Vagina (tissue), 2 donors: ENCODE measurements around the gene DNAH9.

Source experiments
- POLR2AphosphoS5 ChIP-seq, 2 donors: sonication (generic); formaldehyde crosslinking; IDR thresholded peaks; one replicate each; pipeline ENCODE4 v1.9.0; 2017; ENCODE audit warnings: antibody characterized with exemption in 2 of 2, mild to moderate bottlenecking in 2 of 2, low read depth in 1 of 2; ENCODE audit not compliant: insufficient read depth in 1 of 2
- TF ChIP-seq, protein P1 (sequence below), 3 experiments: fragments of 450-650 bp in 2 of 3; fragments of 200-600 bp in 1 of 3; sonication (generic) in 1 of 3; IDR thresholded peaks; one replicate each; pipeline ENCODE4 v1.5.1; 2017 to 2019; ENCODE audit warnings: antibody characterized with exemption in 3 of 3, mild to moderate bottlenecking in 2 of 3, moderate library complexity in 2 of 3

DNA sequence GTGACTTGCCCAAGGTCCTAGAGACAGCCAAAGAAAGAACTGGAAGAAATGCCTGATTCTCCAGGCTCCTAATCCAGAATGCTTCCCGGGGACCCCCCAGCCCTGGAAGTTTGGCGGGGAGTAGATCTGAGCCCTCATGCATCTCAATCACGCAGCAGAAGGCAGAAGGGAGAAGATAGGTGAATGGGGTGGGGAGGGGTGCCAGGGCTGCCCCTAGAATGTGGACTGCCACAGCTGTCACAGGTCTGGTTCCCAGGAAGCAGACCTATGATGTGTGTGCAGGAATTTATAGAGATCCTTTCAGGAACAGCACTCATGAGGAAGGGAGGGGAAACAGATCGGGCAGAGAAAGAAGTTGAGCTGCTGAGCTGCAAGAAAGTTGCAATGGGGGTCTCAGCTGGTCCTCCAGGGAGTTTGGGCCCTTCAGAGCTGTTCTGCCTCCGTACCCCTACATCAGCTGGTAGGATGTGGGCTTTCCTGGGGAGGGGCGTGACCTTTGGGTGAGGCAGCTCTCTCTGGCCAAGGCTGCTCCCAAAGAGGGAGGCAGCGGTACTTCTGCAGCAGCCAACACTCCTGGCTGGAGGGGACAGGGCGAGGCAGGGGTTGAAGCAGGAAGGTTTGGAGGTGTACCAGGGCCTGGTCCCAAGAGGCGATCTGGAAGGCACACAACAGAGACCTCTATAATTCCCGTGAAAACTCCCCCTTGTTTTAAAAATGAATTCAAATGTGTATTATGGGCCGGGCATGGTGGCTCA is 43.4 kb downstream of the DNAH9 start:
- TF ChIP-seq, protein P1, sequence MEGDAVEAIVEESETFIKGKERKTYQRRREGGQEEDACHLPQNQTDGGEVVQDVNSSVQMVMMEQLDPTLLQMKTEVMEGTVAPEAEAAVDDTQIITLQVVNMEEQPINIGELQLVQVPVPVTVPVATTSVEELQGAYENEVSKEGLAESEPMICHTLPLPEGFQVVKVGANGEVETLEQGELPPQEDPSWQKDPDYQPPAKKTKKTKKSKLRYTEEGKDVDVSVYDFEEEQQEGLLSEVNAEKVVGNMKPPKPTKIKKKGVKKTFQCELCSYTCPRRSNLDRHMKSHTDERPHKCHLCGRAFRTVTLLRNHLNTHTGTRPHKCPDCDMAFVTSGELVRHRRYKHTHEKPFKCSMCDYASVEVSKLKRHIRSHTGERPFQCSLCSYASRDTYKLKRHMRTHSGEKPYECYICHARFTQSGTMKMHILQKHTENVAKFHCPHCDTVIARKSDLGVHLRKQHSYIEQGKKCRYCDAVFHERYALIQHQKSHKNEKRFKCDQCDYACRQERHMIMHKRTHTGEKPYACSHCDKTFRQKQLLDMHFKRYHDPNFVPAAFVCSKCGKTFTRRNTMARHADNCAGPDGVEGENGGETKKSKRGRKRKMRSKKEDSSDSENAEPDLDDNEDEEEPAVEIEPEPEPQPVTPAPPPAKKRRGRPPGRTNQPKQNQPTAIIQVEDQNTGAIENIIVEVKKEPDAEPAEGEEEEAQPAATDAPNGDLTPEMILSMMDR (IDR thresholded peaks at IDR 0.05) = no peak
- TF ChIP-seq POLR2AphosphoS5 (IDR thresholded peaks at IDR 0.05; ENCODE audit: insufficient read depth in 1 of 2, low read depth in 1 of 2) = no peak
